Measurements from ENCODE around the gene SPTA1. TPM values are rescaled to one million over a fixed set of nuclear protein-coding genes. Genes with fewer than 3 reads are reported as not detected.

SPTA1 gene
- total RNA-seq = not detected in 2 replicates

- DNase-seq (ENCODE audit: low read depth) = no peak
- TF ChIP-seq, protein P1, sequence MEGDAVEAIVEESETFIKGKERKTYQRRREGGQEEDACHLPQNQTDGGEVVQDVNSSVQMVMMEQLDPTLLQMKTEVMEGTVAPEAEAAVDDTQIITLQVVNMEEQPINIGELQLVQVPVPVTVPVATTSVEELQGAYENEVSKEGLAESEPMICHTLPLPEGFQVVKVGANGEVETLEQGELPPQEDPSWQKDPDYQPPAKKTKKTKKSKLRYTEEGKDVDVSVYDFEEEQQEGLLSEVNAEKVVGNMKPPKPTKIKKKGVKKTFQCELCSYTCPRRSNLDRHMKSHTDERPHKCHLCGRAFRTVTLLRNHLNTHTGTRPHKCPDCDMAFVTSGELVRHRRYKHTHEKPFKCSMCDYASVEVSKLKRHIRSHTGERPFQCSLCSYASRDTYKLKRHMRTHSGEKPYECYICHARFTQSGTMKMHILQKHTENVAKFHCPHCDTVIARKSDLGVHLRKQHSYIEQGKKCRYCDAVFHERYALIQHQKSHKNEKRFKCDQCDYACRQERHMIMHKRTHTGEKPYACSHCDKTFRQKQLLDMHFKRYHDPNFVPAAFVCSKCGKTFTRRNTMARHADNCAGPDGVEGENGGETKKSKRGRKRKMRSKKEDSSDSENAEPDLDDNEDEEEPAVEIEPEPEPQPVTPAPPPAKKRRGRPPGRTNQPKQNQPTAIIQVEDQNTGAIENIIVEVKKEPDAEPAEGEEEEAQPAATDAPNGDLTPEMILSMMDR (conservative IDR thresholded peaks at IDR 0.05; ENCODE audit: low read depth, low read length) = no peak
- no peak within 1 kb of the TSS for H3K4me3 ChIP-seq (ENCODE audit: low read depth, low read length)
Observed at GRCh38 chr1:158686111-158687009, at the start of gene SPTA1. Gene SPTA1 (minus strand): TSS chr1:158686715. CDS start chr1:158686517, 198 bp downstream.

DNA sequence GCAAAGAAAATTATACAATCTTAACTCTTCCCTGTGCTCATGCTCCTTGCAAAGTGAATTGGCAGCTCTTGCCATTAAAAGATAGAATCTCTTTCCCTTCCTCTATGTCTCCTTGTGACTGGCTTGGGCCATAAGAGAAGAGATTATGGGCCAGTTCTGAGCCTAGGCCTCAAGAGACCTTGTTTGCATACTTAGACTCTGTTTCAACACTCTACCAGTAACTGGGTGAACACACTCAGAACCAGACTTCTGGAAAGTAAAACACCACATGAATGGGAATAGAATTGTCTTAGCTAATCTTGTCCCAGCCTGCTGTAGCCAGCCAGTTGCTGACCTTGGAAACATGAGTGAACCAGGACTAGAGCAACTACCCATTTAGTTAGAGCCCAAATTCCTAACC is 49.3 kb upstream of the SPTA1 start:
- H3K4me3 ChIP-seq (ENCODE audit: low read depth, low read length) = no peak overlapping the region
- DNase-seq (ENCODE audit: low read depth) = no peak
- TF ChIP-seq, protein P1 (conservative IDR thresholded peaks at IDR 0.05; ENCODE audit: low read depth, low read length) = no peak

DNA sequence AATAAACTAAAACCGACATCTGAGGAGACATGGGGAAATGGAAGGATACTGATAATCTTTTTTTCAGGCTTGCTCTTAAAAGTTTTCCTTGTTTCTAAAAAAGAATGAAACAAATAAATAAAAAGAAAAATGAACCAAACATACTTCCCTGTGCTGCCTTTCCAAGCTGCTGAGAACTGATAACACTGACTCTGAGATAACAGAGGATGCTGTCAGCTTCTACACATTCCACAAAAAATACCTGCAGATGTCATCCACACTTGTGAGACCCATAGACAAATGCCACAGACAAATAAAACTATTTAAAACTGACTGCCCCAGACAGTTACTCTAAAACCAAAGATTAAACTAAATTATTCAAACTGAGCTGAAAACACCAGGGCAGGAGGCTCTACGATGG is 46.0 kb upstream of the SPTA1 start:
- DNase-seq (ENCODE audit: low read depth) = no peak
- TF ChIP-seq, protein P1 (conservative IDR thresholded peaks at IDR 0.05; ENCODE audit: low read depth, low read length) = no peak
- no peak overlapping the region for H3K4me3 ChIP-seq (ENCODE audit: low read depth, low read length)

DNA sequence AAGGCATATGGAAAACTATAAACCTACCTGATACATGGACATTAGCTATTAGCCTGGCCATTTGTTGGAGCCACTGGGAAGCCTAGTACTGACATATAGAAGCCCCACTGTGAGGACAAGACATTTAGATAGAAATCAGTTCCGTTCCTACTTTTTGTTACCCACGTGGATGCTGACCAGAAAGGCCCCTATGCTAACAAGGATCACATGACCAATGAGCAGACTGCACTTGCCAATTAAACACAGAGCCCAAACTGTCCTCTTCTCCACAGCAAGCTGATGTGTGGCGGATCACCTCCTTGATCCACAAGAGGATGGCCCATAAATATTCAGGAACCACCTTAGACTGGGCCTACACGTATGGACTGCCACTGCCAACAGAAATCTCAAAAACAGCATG is 45.2 kb upstream of the SPTA1 start:
- H3K4me3 ChIP-seq (ENCODE audit: low read depth, low read length) = no peak overlapping the region
- no peak for DNase-seq (ENCODE audit: low read depth)
- TF ChIP-seq, protein P1 (conservative IDR thresholded peaks at IDR 0.05; ENCODE audit: low read depth, low read length) = no peak

GRCh38 chr1:158730453-158730852 is 43.9 kb upstream of the SPTA1 start:
- DNase-seq (ENCODE audit: low read depth) = no peak
- no peak overlapping the region for H3K4me3 ChIP-seq (ENCODE audit: low read depth, low read length)
- TF ChIP-seq, protein P1 (conservative IDR thresholded peaks at IDR 0.05; ENCODE audit: low read depth, low read length) = no peak

DNA sequence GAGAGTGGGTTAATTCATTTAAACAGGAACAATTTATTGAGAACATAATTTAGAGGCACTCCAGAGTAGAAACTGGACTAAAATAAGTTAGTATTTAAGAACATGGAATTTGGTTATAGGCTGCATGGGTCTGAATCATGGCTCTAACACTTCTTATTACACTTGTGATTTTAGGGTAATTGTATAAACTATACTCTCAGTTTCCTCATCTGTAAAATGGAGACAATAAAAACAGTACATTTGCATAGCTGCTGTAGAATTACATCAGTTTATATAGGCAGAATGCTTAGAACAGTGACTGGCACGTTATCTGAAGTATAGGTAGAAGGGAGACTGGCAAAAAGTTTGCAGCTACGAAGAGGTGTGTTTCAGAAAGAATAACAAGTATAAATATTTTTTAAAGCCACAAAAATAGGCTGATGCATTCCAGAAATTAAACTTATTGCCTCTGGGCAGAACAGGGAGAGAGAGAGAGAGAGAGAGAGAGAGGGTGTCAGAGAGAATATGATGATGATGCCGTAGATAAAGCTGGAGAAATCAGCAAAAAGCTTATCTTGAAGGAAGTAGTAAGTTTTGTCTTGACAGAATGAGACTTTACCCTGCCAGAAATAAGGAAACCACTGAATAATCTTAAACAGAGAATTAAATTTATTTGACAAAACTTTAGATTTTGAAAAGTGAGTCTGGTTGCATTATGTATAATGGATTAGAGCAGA is 42.2 kb upstream of the SPTA1 start:
- TF ChIP-seq, protein P1 (conservative IDR thresholded peaks at IDR 0.05; ENCODE audit: low read depth, low read length) = no peak
- DNase-seq (ENCODE audit: low read depth) = no peak
- no peak overlapping the region for H3K4me3 ChIP-seq (ENCODE audit: low read depth, low read length)
